H1 (cell line): ENCODE data around the gene TPSD1. TPM values are rescaled to one million over a fixed set of nuclear protein-coding genes. Genes with fewer than 3 reads are reported as not detected.

Source experiments
- EGR1 ChIP-seq: IDR thresholded peaks from 2 replicates; pipeline ENCODE4 v1.6.1; 2011; ENCODE audit warnings: low read depth, low read length, borderline replicate concordance
- HDAC2 ChIP-seq, 2 experiments: fragments of 300-600 bp in 1 of 2; sonication (generic) in 1 of 2; IDR thresholded peaks; 2 replicates each; pipeline ENCODE4 v1.6.1; 2011 to 2012; ENCODE audit warnings: low read depth in 2 of 2, low read length in 2 of 2, mild to moderate bottlenecking in 2 of 2, moderate library complexity in 2 of 2, borderline replicate concordance in 1 of 2, inconsistent platforms in 1 of 2
- HDAC6 ChIP-seq: IDR thresholded peaks from one replicate; pipeline ENCODE4 v1.7.1; 2012; ENCODE audit warnings: low read depth, mild to moderate bottlenecking, inconsistent platforms, low read length, moderate library complexity
- POU5F1 ChIP-seq: IDR thresholded peaks from 2 replicates; pipeline ENCODE4 v1.6.1; 2011; ENCODE audit warnings: low read depth, mild to moderate bottlenecking, low read length, moderate library complexity
- RNF2 ChIP-seq: fragments of 200-900, 300-1000 bp; sonication (generic); IDR thresholded peaks from 2 replicates; pipeline ENCODE4 v1.7.1; 2016; ENCODE audit warnings: borderline replicate concordance, low read depth, mild to moderate bottlenecking, antibody characterized with exemption, low read length; ENCODE audit not compliant: poor library complexity, severe bottlenecking; ENCODE audit errors: missing control alignments
- polyA plus RNA-seq, 7 experiments: library from polyadenylated mRNA; depleted of rRNA in 3 of 7; stranded (reverse) in 5 of 7; unstranded in 2 of 7; fragments of >200 nt in 5 of 7; fragments of 200-250 nt in 2 of 7; gene quantifications; 1 replicate in 5 of 7; 2 replicates in 1 of 7; 4 replicates in 1 of 7; pipeline versions ENCODE4 v1.2.1 to v1.2.3, GENCODE V29; 2011 to 2013; ENCODE audit warnings: missing spikeins in 2 of 7, mixed read lengths in 2 of 7
- total RNA-seq: library from RNA; stranded (reverse); fragmentation: NEBNext Ultra II Directional; extraction: Animal tissue kit (Norgen Biotek cat#: 25700); gene quantifications from 2 replicates; pipeline ENCODE4 v1.2.1, GENCODE V29; 2021
- TF ChIP-seq, protein P1 (sequence below): IDR thresholded peaks from 2 replicates; pipeline ENCODE4 v1.6.1; 2012; ENCODE audit warnings: low read length, inconsistent platforms

The TPSD1 gene
- total and polyA plus RNA-seq, 2 of the 8 experiments (the other 6 are each of a cell fraction or from before 2014, with no cell fraction given), result 0.26 TPM; not detected in 1

DNA sequence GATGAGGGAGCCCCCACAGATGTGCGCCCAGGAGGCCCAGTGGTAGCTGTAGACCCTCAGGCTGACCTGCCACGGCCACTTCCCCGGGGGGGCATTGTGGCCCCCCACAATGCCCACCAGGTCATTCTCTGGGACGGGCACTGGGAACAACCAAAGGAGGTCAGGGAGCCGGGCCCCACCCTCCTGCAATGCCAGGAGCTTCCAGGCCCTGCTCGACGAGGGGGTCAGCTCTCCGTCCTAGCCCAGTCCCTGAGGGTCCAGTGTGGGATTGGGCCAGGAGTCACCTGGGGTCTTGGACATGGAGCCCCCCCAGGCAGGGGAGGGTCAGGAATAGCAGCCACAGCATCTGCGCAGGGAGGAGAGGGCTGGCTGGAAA is 7.0 kb downstream of the TPSD1 start (continued):
- TF ChIP-seq EGR1 (no peak), HDAC6 (no peak), POU5F1 (no peak), RNF2 (no peak), HDAC2 (IDR thresholded peaks at IDR 0.05; ENCODE audit: borderline replicate concordance in 1 of 2, low read depth in 2 of 2, low read length in 2 of 2) (no peak)
- TF ChIP-seq, protein P1, sequence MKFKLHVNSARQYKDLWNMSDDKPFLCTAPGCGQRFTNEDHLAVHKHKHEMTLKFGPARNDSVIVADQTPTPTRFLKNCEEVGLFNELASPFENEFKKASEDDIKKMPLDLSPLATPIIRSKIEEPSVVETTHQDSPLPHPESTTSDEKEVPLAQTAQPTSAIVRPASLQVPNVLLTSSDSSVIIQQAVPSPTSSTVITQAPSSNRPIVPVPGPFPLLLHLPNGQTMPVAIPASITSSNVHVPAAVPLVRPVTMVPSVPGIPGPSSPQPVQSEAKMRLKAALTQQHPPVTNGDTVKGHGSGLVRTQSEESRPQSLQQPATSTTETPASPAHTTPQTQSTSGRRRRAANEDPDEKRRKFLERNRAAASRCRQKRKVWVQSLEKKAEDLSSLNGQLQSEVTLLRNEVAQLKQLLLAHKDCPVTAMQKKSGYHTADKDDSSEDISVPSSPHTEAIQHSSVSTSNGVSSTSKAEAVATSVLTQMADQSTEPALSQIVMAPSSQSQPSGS, result no peak
